HepG2 (cell line): Measurements from ENCODE around the gene MVK. TPM values are rescaled to one million over a fixed set of nuclear protein-coding genes. Genes with fewer than 3 reads are reported as not detected.

Experiments
- ATAC-seq: fragments of 200-7000 bp; cut with Tn5 transposase; 3 replicates; pipeline ENCODE4 v1.9.1; 2020; ENCODE audit warnings: mild to moderate bottlenecking, moderate library complexity
- BruUV-seq: library from RNA; stranded (reverse); fragments of 400-500 nt; replicated peaks from 2 replicates; lab custom pipeline; 2021; lab: Mats Ljungman, UMichigan
- CTCF ChIA-PET: fragments of 300-600 bp; formaldehyde crosslinking; extraction: SDS; loops from one replicate; lab custom pipeline; 2021; ENCODE audit warnings: low total read pairs, inconsistent platforms, low intra/inter-chr PET ratio; lab: Yijun Ruan, JAX
- POLR2A ChIA-PET: fragments of 350-600 bp; sonication (Branson Sonifier 250); formaldehyde crosslinking; loops from one replicate; lab custom pipeline; 2020; ENCODE audit warnings: antibody characterized with exemption, inconsistent platforms; lab: Yijun Ruan, JAX
- DNase-seq: peaks from one replicate; pipeline ENCODE4 v3.0.0-alpha.2; 2015; ENCODE audit warnings: low spot score
- FAIRE-seq: peaks from 3 replicates; lab custom pipeline; 2011; peaks lifted over from hg19 to GRCh38; lab: Jason Lieb, UNC
- H2AFZ ChIP-seq: one replicate; pipeline ENCODE4 v1.6.1; 2011; ENCODE audit warnings: low read length, inconsistent platforms
- H3K27ac ChIP-seq: fragments of 300-600 bp; 3 replicates; pipeline ENCODE4 v1.8.0; 2011; ENCODE audit warnings: mixed run types, mild to moderate bottlenecking, mixed read lengths, low read length, inconsistent platforms; ENCODE audit not compliant: insufficient read depth; ENCODE audit errors: extremely low read length
- H3K27me3 ChIP-seq, 2 experiments: fragments of 200-600 bp in 1 of 2; 2 replicates in 1 of 2; 3 replicates in 1 of 2; pipeline versions ENCODE4 v1.6.0 to v1.8.0; 2011; ENCODE audit warnings: low read length in 2 of 2, mild to moderate bottlenecking in 2 of 2, moderate library complexity in 2 of 2, inconsistent platforms in 1 of 2; ENCODE audit not compliant: insufficient read depth in 2 of 2, control insufficient read depth in 1 of 2
- H3K36me3 ChIP-seq, 2 experiments: fragments of 200-600 bp in 1 of 2; replicated peaks in 1 of 2; 2 replicates in 1 of 2; 3 replicates in 1 of 2; pipeline versions ENCODE4 v1.5.1 to v1.8.0; 2011; ENCODE audit warnings: low read length in 2 of 2, inconsistent platforms in 1 of 2; ENCODE audit not compliant: insufficient read depth in 2 of 2, control insufficient read depth in 1 of 2
- H3K4me1 ChIP-seq: 2 replicates; pipeline ENCODE4 v1.5.1; 2012; ENCODE audit warnings: low read length, inconsistent platforms; ENCODE audit not compliant: insufficient read depth
- H3K4me2 ChIP-seq: 2 replicates; pipeline ENCODE4 v1.6.0; 2011; ENCODE audit warnings: low read depth, low read length, inconsistent platforms
- H3K4me3 ChIP-seq, 3 experiments: fragments of 200-600 bp in 1 of 3; sonication (generic), shearing (Covaris generic) in 1 of 3; replicated peaks in 1 of 3; 2 replicates each; pipeline ENCODE4 v1.5.1; 2011 to 2016; ENCODE audit warnings: low read length in 3 of 3, inconsistent platforms in 2 of 3, low read depth in 2 of 3, mild to moderate bottlenecking in 2 of 3, control low read depth in 1 of 3, mixed read lengths in 1 of 3; ENCODE audit not compliant: insufficient read depth in 1 of 3
- H3K79me2 ChIP-seq: one replicate; pipeline ENCODE4 v1.6.1; 2011; ENCODE audit warnings: low read length, inconsistent platforms; ENCODE audit not compliant: insufficient read depth
- H3K9ac ChIP-seq: 2 replicates; pipeline ENCODE4 v1.6.0; 2011; ENCODE audit warnings: mild to moderate bottlenecking, low read depth, low read length, inconsistent platforms; ENCODE audit not compliant: insufficient read depth
- H3K9me3 ChIP-seq: 2 replicates; pipeline ENCODE4 v1.5.1; 2012; ENCODE audit warnings: mild to moderate bottlenecking, low read length
- H4K20me1 ChIP-seq: 2 replicates; pipeline ENCODE4 v1.6.0; 2011; ENCODE audit warnings: inconsistent platforms, mild to moderate bottlenecking, low read length, moderate library complexity; ENCODE audit not compliant: insufficient read depth
- AHDC1 ChIP-seq: sonication (generic); formaldehyde crosslinking; IDR thresholded peaks from 2 replicates; pipeline ENCODE4 v1.5.1; 2020; ENCODE audit warnings: mild to moderate bottlenecking, missing genetic modification reagents, borderline replicate concordance
- IRF2 ChIP-seq: IDR thresholded peaks from 2 replicates; pipeline ENCODE4 v1.6.1; 2018; ENCODE audit warnings: missing genetic modification reagents, missing compliant biosample characterization
- RARA ChIP-seq: IDR thresholded peaks from 2 replicates; pipeline ENCODE4 v1.6.1; 2016; ENCODE audit warnings: missing genetic modification reagents, missing compliant biosample characterization
- SSRP1 ChIP-seq: IDR thresholded peaks from 2 replicates; pipeline ENCODE4 v1.6.1; 2016; ENCODE audit warnings: control low read depth
- ZNF44 ChIP-seq: sonication (generic); formaldehyde crosslinking; IDR thresholded peaks from 2 replicates; pipeline ENCODE4 v1.5.1; 2020; ENCODE audit warnings: mild to moderate bottlenecking, missing genetic modification reagents
- ZNF761 ChIP-seq: sonication (generic); formaldehyde crosslinking; conservative IDR thresholded peaks from 2 replicates; pipeline ENCODE4 v1.4.0; 2020; ENCODE audit warnings: mild to moderate bottlenecking, missing genetic modification reagents
- WGBS: methylation state at CpG from one replicate; pipeline ENCODE4 v1.1.6; 2017; ENCODE audit warnings: low lambda C conversion rate; 5-methylcytosine and 5-hydroxymethylcytosine counted together
- in situ Hi-C: cut with HindIII; loops from 2 replicates; pipeline ENCODE4 v1.10.0; 2017; ENCODE audit warnings: low pct_unique_long_range_greater_than_20kb; ENCODE audit not compliant: extremely low pct_ligation_motif_present
- intact Hi-C: fragments of 100-400 bp; cut with micrococcal nuclease; formaldehyde crosslinking; loops from one replicate; pipeline ENCODE4 v1.10.0; 2022; ENCODE audit not compliant: unreplicated experiment
- polyA plus RNA-seq, 8 experiments: library from polyadenylated mRNA; depleted of rRNA in 3 of 8; stranded (reverse) in 7 of 8; unstranded in 1 of 8; fragments of >200 nt; fragmentation: Illumina TruSeq in 4 of 8; extraction: Trizol in 4 of 8; gene quantifications; 2 replicates each; pipeline versions ENCODE4 v1.2.1 to v1.2.3, GENCODE V29; 2011 to 2016; ENCODE audit warnings: low read depth in 4 of 8, missing spikeins in 1 of 8, mixed read lengths in 1 of 8; ENCODE audit not compliant: insufficient read depth in 1 of 8
- total RNA-seq, 5 experiments: library from RNA; depleted of rRNA; stranded (reverse); fragments of >200 nt; fragmentation: Illumina TruSeq; extraction: Trizol; gene quantifications; 2 replicates each; pipeline ENCODE4 v1.2.3, GENCODE V29; 2016; ENCODE audit warnings: low read depth in 1 of 5
- TF ChIP-seq, protein P1 (sequence below): sonication (generic); formaldehyde crosslinking; IDR thresholded peaks from 2 replicates; pipeline ENCODE4 v1.9.0; 2021; ENCODE audit warnings: missing genetic modification reagents, mild to moderate bottlenecking, borderline replicate concordance
- TF ChIP-seq, protein P2 (sequence below): sonication (generic); formaldehyde crosslinking; IDR thresholded peaks from 2 replicates; pipeline ENCODE4 v1.8.0; 2022; ENCODE audit warnings: missing genetic modification reagents, mild to moderate bottlenecking, moderate library complexity, borderline replicate concordance
- TF ChIP-seq, protein P3 (sequence below): sonication (generic); formaldehyde crosslinking; IDR thresholded peaks from 2 replicates; pipeline ENCODE4 v1.8.1; 2023; ENCODE audit warnings: mild to moderate bottlenecking, missing genetic modification reagents
- TF ChIP-seq, protein P4 (sequence below): sonication (generic); formaldehyde crosslinking; IDR thresholded peaks from 2 replicates; pipeline ENCODE4 v1.4.0; 2020; ENCODE audit warnings: missing genetic modification reagents
- TF ChIP-seq, protein P5 (sequence below): sonication (generic); formaldehyde crosslinking; IDR thresholded peaks from 2 replicates; pipeline ENCODE4 v1.4.0; 2020; ENCODE audit warnings: low read depth, mild to moderate bottlenecking, missing genetic modification reagents

Gene MVK
- total and polyA plus RNA-seq, 2 of the 13 experiments (the other 11 are each of a cell fraction or from before 2014, with no cell fraction given) = 11.6 to 66.9 TPM

DNA sequence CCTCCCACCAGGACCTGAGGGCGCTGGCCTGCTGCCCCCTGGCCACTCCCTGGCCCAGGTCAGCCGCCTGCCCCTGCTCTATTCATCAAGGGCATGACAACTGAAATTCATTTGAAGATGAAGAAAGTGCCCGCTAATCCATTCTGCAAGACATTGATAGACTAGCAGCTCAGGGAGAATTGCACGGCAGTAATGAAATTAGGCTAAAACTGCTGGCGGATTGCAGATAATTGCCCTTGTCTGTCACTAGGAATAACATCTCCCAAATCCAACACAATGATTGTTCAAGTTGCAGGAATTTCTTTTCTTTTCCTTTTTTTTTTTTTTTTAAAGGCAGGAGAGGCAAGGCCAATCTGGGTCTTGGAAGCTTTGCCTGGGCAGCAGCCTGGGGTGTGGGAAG is 44.5 kb downstream of the MVK start:
- no peak for FAIRE-seq
- Histone ChIP-seq H3K79me2 (no peaks in the 10 kb centered on the region), H3K4me3 (no peak overlapping the region), H2AFZ (no peak overlapping the region), H3K4me2 (no peak overlapping the region), H3K4me1 (peaks cover 33% of the 10 kb centered on the region), H3K27ac (no peak overlapping the region), H4K20me1 (no peaks in the 10 kb centered on the region), H3K36me3 (no peaks in the 10 kb centered on the region), H3K9ac (no peak overlapping the region), H3K27me3 (peaks cover 8 to 61% of the 10 kb centered on the region in 2 experiments), H3K9me3 (no peaks in the 10 kb centered on the region)
- POLR2A ChIA-PET = no interaction called here
- CTCF ChIA-PET = no interaction called here
- BruUV-seq = no TSS peak
- no peak for ATAC-seq
- in situ Hi-C loops = no loop called here
- DNase-seq = no peak
- intact Hi-C loops = no loop called here
- whole genome bisulfite sequencing = 47% methylated on average over 5 of the region's 5 CpGs
- TF ChIP-seq RARA (CRISPR knock-in tag) (no peak), ZNF44 (no peak), IRF2 (no peak), AHDC1 (CRISPR knock-in tag) (no peak), ZNF761 (CRISPR knock-in tag) (no peak), SSRP1 (CRISPR knock-in tag) (no peak)
- TF ChIP-seq, protein P1, sequence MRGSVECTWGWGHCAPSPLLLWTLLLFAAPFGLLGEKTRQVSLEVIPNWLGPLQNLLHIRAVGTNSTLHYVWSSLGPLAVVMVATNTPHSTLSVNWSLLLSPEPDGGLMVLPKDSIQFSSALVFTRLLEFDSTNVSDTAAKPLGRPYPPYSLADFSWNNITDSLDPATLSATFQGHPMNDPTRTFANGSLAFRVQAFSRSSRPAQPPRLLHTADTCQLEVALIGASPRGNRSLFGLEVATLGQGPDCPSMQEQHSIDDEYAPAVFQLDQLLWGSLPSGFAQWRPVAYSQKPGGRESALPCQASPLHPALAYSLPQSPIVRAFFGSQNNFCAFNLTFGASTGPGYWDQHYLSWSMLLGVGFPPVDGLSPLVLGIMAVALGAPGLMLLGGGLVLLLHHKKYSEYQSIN (CRISPR knock-in tag) = no peak
- TF ChIP-seq, protein P2, sequence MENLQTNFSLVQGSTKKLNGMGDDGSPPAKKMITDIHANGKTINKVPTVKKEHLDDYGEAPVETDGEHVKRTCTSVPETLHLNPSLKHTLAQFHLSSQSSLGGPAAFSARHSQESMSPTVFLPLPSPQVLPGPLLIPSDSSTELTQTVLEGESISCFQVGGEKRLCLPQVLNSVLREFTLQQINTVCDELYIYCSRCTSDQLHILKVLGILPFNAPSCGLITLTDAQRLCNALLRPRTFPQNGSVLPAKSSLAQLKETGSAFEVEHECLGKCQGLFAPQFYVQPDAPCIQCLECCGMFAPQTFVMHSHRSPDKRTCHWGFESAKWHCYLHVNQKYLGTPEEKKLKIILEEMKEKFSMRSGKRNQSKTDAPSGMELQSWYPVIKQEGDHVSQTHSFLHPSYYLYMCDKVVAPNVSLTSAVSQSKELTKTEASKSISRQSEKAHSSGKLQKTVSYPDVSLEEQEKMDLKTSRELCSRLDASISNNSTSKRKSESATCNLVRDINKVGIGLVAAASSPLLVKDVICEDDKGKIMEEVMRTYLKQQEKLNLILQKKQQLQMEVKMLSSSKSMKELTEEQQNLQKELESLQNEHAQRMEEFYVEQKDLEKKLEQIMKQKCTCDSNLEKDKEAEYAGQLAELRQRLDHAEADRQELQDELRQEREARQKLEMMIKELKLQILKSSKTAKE (CRISPR knock-in tag) = no peak
- TF ChIP-seq, protein P3, sequence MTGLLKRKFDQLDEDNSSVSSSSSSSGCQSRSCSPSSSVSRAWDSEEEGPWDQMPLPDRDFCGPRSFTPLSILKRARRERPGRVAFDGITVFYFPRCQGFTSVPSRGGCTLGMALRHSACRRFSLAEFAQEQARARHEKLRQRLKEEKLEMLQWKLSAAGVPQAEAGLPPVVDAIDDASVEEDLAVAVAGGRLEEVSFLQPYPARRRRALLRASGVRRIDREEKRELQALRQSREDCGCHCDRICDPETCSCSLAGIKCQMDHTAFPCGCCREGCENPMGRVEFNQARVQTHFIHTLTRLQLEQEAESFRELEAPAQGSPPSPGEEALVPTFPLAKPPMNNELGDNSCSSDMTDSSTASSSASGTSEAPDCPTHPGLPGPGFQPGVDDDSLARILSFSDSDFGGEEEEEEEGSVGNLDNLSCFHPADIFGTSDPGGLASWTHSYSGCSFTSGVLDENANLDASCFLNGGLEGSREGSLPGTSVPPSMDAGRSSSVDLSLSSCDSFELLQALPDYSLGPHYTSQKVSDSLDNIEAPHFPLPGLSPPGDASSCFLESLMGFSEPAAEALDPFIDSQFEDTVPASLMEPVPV (CRISPR knock-in tag) = no peak
- TF ChIP-seq, protein P4, sequence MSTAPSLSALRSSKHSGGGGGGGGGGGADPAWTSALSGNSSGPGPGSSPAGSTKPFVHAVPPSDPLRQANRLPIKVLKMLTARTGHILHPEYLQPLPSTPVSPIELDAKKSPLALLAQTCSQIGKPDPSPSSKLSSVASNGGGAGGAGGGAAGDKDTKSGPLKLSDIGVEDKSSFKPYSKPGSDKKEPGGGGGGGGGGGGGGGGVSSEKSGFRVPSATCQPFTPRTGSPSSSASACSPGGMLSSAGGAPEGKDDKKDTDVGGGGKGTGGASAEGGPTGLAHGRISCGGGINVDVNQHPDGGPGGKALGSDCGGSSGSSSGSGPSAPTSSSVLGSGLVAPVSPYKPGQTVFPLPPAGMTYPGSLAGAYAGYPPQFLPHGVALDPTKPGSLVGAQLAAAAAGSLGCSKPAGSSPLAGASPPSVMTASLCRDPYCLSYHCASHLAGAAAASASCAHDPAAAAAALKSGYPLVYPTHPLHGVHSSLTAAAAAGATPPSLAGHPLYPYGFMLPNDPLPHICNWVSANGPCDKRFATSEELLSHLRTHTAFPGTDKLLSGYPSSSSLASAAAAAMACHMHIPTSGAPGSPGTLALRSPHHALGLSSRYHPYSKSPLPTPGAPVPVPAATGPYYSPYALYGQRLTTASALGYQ (CRISPR knock-in tag) = no peak
- TF ChIP-seq, protein P5, sequence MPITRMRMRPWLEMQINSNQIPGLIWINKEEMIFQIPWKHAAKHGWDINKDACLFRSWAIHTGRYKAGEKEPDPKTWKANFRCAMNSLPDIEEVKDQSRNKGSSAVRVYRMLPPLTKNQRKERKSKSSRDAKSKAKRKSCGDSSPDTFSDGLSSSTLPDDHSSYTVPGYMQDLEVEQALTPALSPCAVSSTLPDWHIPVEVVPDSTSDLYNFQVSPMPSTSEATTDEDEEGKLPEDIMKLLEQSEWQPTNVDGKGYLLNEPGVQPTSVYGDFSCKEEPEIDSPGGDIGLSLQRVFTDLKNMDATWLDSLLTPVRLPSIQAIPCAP = no peak
